ENCODE results near the gene PDCD4.
"Not testable (repeated sequence)": the region's sequence is repeated elsewhere in the genome, so short reads cannot be mapped to it uniquely, and the experiment has no call there.

The PDCD4 gene

GRCh38 chr10:110862961-110863360, 8.8 kb upstream of the PDCD4 start:
- no peak for DNase-seq

- no peak for DNase-seq
These were observed 8.4 kb upstream of the PDCD4 start for GRCh38 chr10:110863361-110863760.

- DNase-seq, result no peak
These were observed 7.8 kb upstream of the PDCD4 start for GRCh38 chr10:110863956-110864355.

GRCh38 chr10:110864662-110865140, 7.0 kb upstream of the PDCD4 start:
- DNase-seq, result no peak

GRCh38 chr10:110865186-110865808, 6.4 kb upstream of the PDCD4 start:
- no peak for DNase-seq

- no peak for DNase-seq
These were observed 5.8 kb upstream of the PDCD4 start for GRCh38 chr10:110865809-110866482.

- DNase-seq, result not testable (repeated sequence)
These were observed 4.5 kb upstream of the PDCD4 start for GRCh38 chr10:110867011-110867806.

GRCh38 chr10:110867807-110868465, 3.8 kb upstream of the PDCD4 start:
- no peak for DNase-seq

- DNase-seq, result no peak
These were observed 2.7 kb upstream of the PDCD4 start for GRCh38 chr10:110868981-110869380.

- DNase-seq, result no peak
These were observed 868 bp upstream of the PDCD4 start for GRCh38 chr10:110870823-110871297.

- DNase-seq, result peak; percentile 7
These were observed 636 bp downstream of the PDCD4 start for GRCh38 chr10:110872145-110872983.

GRCh38 chr10:110872984-110873923, 1.5 kb downstream of the PDCD4 start:
- no peak for DNase-seq

GRCh38 chr10:110873951-110874350, 2.2 kb downstream of the PDCD4 start:
- DNase-seq, result no peak

- no peak for DNase-seq
These were observed 4.3 kb downstream of the PDCD4 start for GRCh38 chr10:110876000-110876399.

GRCh38 chr10:110876788-110877187, 5.1 kb downstream of the PDCD4 start:
- DNase-seq, result no peak

GRCh38 chr10:110880012-110880411, 8.3 kb downstream of the PDCD4 start:
- DNase-seq, result no peak

GRCh38 chr10:110881247-110881646, 9.5 kb downstream of the PDCD4 start:
- no peak for DNase-seq

- no peak for DNase-seq
These were observed 10.2 kb downstream of the PDCD4 start for GRCh38 chr10:110881905-110882304.

- no peak for DNase-seq
These were observed 12.2 kb downstream of the PDCD4 start for GRCh38 chr10:110883924-110884323.

GRCh38 chr10:110885932-110886674, 14.4 kb downstream of the PDCD4 start:
- DNase-seq, result no peak

All from NCI-H748 treated with DMSO at 0.1 percent for 48 hours (cell line).